SU-DHL-6 (cell line): ENCODE results near the gene FASTKD1.
"Not testable (repeated sequence)": the region's sequence is repeated elsewhere in the genome, so short reads cannot be mapped to it uniquely, and the experiment has no call there.

Source experiments
- H2AFZ ChIP-seq: fragments of 200-600 bp; sonication (generic); 2 replicates; pipeline ENCODE4 v1.6.1; 2014; ENCODE audit warnings: low read depth, mild to moderate bottlenecking, moderate library complexity, mixed read lengths, antibody characterized with exemption, low read length; ENCODE audit not compliant: severe bottlenecking
- H3F3A ChIP-seq: fragments of 200-600 bp; shearing (Covaris generic); 2 replicates; pipeline ENCODE4 v1.6.0; 2016; ENCODE audit warnings: antibody characterized with exemption, mild to moderate bottlenecking; ENCODE audit not compliant: insufficient read depth
- H3K27ac ChIP-seq: fragments of 200-600 bp; sonication (generic); 2 replicates; pipeline ENCODE4 v1.5.1; 2016; ENCODE audit warnings: low read depth, mild to moderate bottlenecking, low read length, moderate library complexity, mixed read lengths
- H3K27me3 ChIP-seq: fragments of 200-600 bp; sonication (generic), shearing (Covaris generic); 2 replicates; pipeline ENCODE4 v1.6.0; 2014; ENCODE audit warnings: mild to moderate bottlenecking, low read length
- H3K36me3 ChIP-seq: fragments of 200-600 bp; sonication (generic); 2 replicates; pipeline ENCODE4 v1.6.1; 2014; ENCODE audit warnings: mild to moderate bottlenecking, low read length, mixed read lengths
- H3K4me2 ChIP-seq: fragments of 300-600, 200-600 bp; shearing (Covaris generic), sonication (generic); 2 replicates; pipeline ENCODE4 v1.6.0; 2014; ENCODE audit warnings: low read length, low read depth, mild to moderate bottlenecking; ENCODE audit not compliant: poor library complexity, severe bottlenecking
- H3K4me3 ChIP-seq: fragments of 200-600 bp; sonication (generic); 2 replicates; pipeline ENCODE4 v1.5.1; 2014; ENCODE audit warnings: antibody characterized with exemption, low read length, mild to moderate bottlenecking, mixed read lengths; ENCODE audit not compliant: insufficient read depth, poor library complexity, severe bottlenecking
- H3K79me2 ChIP-seq: fragments of 200-600 bp; sonication (generic); 2 replicates; pipeline ENCODE4 v1.6.1; 2014; ENCODE audit warnings: mild to moderate bottlenecking, low read length, moderate library complexity; ENCODE audit not compliant: insufficient read depth
- H3K9ac ChIP-seq: fragments of 200-600 bp; sonication (generic); 2 replicates; pipeline ENCODE4 v1.7.0; 2014; ENCODE audit warnings: mild to moderate bottlenecking, low read length
- H3K9me2 ChIP-seq: fragments of 200-600 bp; sonication (generic); replicated peaks from 2 replicates; pipeline ENCODE4 v1.6.1; 2014; ENCODE audit warnings: low read length; ENCODE audit not compliant: insufficient read depth
- H3K9me3 ChIP-seq: fragments of 200-600 bp; sonication (generic); 2 replicates; pipeline ENCODE4 v1.6.1; 2014; ENCODE audit warnings: low read length, mixed read lengths; ENCODE audit not compliant: insufficient read depth
- H4K20me1 ChIP-seq: fragments of 200-600 bp; sonication (generic); 2 replicates; pipeline ENCODE4 v1.6.1; 2014; ENCODE audit warnings: low read depth, mild to moderate bottlenecking, antibody characterized with exemption, low read length, moderate library complexity, mixed read lengths
- EZH2phosphoT487 ChIP-seq: fragments of 200-600 bp; sonication (generic), shearing (Covaris generic); conservative IDR thresholded peaks from 2 replicates; pipeline ENCODE4 v1.6.1; 2018; ENCODE audit warnings: mild to moderate bottlenecking, antibody characterized with exemption, low read length, moderate library complexity, mixed read lengths
- TF ChIP-seq, protein P1 (sequence below): fragments of 200-600 bp; sonication (generic); IDR thresholded peaks from one replicate; pipeline ENCODE4 v1.5.1; 2017; ENCODE audit warnings: antibody characterized with exemption, mild to moderate bottlenecking, low read length, moderate library complexity; ENCODE audit not compliant: insufficient read depth, poor library complexity, severe bottlenecking

Gene FASTKD1

DNA sequence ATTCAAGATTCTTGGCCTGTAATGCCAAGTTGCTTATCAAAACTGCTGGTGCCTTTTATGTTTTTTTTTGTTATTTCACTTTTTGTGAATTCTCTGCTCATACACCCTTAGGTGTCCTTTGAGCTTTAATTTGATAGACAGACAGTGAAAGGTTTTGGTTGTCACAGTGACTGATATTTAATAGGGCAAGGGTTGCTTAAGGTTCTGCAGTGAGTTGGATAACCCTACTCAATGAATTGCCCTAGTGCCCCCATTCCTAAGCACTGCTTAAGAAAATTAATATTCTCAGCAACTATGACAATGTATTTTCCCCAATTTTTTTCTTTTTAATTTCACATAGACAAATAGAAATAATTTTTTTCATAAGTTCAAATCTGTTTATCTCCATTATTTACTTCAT lies 25.9 kb upstream of the FASTKD1 start:
- Histone ChIP-seq H3K4me3 (no peak overlapping the region), H3K9ac (no peak overlapping the region), H3F3A (no peaks in the 10 kb centered on the region), H3K79me2 (peaks cover 98% of the 10 kb centered on the region), H3K4me2 (no peak overlapping the region), H3K36me3 (peaks cover 8% of the 10 kb centered on the region; the same call in 1 of the 2 replicates), H2AFZ (no peak overlapping the region), H3K9me3 (no peaks in the 10 kb centered on the region), H3K27ac (no peak overlapping the region), H4K20me1 (peaks cover 21% of the 10 kb centered on the region), H3K9me2 (no peaks in the 10 kb centered on the region), H3K27me3 (no peaks in the 10 kb centered on the region)
- TF ChIP-seq EZH2phosphoT487 = no peak

DNA sequence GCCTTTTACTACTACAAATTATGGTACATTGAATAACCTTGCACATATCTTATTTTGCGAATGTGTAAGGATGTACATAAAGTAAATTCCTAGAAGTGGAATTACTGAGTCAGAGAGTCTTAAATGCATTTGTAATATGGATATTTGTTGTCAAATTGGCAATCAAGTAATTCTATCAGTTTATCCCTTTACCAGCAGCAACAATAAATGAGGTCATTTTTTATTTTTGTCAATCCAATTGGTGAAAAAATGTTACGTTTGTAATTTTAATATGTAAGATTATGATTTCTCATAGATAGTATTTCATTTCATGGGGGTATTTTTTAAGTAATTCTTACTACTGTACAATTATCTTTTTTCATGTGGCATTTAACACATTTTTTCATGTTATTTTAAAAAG lies 25.3 kb upstream of the FASTKD1 start:
- Histone ChIP-seq H4K20me1 (peaks cover 21% of the 10 kb centered on the region), H3K4me2 (no peak overlapping the region), H3F3A (0 out of 2 replicates have a peak, but pooled peaks cover 3% of the 10 kb centered on the region), H3K9me2 (no peaks in the 10 kb centered on the region), H3K36me3 (peaks cover 4% of the 10 kb centered on the region; the same call in 1 of the 2 replicates), H3K4me3 (no peak overlapping the region), H3K9ac (no peak overlapping the region), H3K79me2 (peaks cover 99% of the 10 kb centered on the region), H3K9me3 (no peaks in the 10 kb centered on the region), H3K27me3 (no peaks in the 10 kb centered on the region), H2AFZ (no peak overlapping the region), H3K27ac (no peak overlapping the region)
- no peak for TF ChIP-seq EZH2phosphoT487
- TF ChIP-seq, protein P1, sequence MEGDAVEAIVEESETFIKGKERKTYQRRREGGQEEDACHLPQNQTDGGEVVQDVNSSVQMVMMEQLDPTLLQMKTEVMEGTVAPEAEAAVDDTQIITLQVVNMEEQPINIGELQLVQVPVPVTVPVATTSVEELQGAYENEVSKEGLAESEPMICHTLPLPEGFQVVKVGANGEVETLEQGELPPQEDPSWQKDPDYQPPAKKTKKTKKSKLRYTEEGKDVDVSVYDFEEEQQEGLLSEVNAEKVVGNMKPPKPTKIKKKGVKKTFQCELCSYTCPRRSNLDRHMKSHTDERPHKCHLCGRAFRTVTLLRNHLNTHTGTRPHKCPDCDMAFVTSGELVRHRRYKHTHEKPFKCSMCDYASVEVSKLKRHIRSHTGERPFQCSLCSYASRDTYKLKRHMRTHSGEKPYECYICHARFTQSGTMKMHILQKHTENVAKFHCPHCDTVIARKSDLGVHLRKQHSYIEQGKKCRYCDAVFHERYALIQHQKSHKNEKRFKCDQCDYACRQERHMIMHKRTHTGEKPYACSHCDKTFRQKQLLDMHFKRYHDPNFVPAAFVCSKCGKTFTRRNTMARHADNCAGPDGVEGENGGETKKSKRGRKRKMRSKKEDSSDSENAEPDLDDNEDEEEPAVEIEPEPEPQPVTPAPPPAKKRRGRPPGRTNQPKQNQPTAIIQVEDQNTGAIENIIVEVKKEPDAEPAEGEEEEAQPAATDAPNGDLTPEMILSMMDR = no peak

DNA sequence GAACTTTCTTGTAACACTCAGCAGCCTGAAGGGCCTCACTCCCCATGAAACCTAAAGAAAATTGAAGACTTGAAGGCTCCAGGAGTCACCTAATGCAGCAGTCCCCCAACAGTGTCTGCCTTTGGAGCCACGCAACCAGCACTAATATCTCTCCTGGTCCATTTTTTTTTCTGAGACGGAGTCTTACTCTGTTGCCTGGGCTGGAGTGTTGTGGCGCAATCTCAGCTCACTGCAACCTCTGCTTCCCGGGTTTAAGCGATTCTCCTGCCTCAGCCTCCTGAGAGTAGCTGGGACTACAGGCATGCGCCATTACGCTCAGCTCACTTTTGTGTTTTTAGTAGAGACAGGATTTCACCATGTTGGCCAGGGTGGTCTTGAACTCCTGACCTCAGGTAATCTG lies 22.9 kb upstream of the FASTKD1 start:
- H3K9ac ChIP-seq = not testable (repeated sequence)

DNA sequence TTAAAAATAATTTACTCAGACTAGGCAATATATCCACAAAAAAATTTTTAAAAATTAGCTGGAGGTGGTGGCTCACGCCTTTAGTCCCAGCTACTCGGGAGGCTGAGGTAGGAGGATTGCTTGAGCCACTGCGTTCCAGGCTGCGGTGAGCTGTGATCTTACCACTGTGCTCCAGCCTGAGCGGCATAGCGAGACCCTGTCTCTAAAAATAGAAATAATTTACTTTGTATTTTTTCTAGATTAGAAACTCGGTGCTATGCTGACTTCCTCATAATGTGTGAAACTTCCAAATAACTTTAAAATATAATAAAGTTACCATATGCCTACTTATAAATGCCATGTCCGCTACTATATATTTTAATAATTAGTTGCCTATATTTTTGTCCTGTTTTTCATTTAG lies 17.1 kb upstream of the FASTKD1 start:
- peaks cover 41% of the 10 kb centered on the region for H4K20me1 ChIP-seq
- H3K4me2 ChIP-seq = peak overlapping the region; percentile 32
- H3K9me3 ChIP-seq = no peaks in the 10 kb centered on the region

More for the DNA sequence above, 22.9 kb upstream of the FASTKD1 start:
- not testable (repeated sequence) for H2AFZ ChIP-seq, H3K36me3 ChIP-seq, H3K4me2 ChIP-seq, H3K9me2 ChIP-seq, H3K9me3 ChIP-seq, H3F3A ChIP-seq, H3K27me3 ChIP-seq, H3K4me3 ChIP-seq, H3K27ac ChIP-seq
- H3K79me2 ChIP-seq = peaks cover 100% of the 10 kb centered on the region
- peaks cover 20% of the 10 kb centered on the region for H4K20me1 ChIP-seq

More for the DNA sequence above, 17.1 kb upstream of the FASTKD1 start:
- no peak for TF ChIP-seq EZH2phosphoT487
- TF ChIP-seq, protein P1 = no peak
- Histone ChIP-seq H3K79me2 (peaks cover 100% of the 10 kb centered on the region), H3K27ac (no peak overlapping the region; the same call in 1 of the 2 replicates), H3K9ac (no peak overlapping the region), H3K36me3 (no peaks in the 10 kb centered on the region), H3F3A (peaks cover 14% of the 10 kb centered on the region; the same call in 1 of the 2 replicates), H3K27me3 (no peaks in the 10 kb centered on the region), H3K9me2 (no peaks in the 10 kb centered on the region), H2AFZ (no peak overlapping the region), H3K4me3 (no peak overlapping the region)
